Stromal cell of bone marrow (primary cell): Measurements from ENCODE around the gene SLC6A19.
"Not testable (repeated sequence)": the region's sequence is repeated elsewhere in the genome, so short reads cannot be mapped to it uniquely, and the experiment has no call there.

Experiments used
- DNase-seq: peaks from one replicate; pipeline ENCODE4 v3.0.0-alpha.2; 2012; ENCODE audit warnings: low read depth

Gene SLC6A19

GRCh38 chr5:1223278-1223670, 21.9 kb downstream of the SLC6A19 start:
- DNase-seq: no peak

GRCh38 chr5:1224631-1225030, 23.2 kb downstream of the SLC6A19 start:
- DNase-seq: no peak

GRCh38 chr5:1225081-1225480, 23.7 kb downstream of the SLC6A19 start, which contains the start of gene SLC6A18:
SLC6A18 (plus strand) TSS chr5:1225381; CDS start chr5:1225478, 97 bp downstream.
- no peak for DNase-seq

GRCh38 chr5:1226231-1226630, 24.8 kb downstream of the SLC6A19 start:
- no peak for DNase-seq

- no peak for DNase-seq
These were observed 25.6 kb downstream of the SLC6A19 start for GRCh38 chr5:1226839-1227581.

- DNase-seq: no peak
These were observed 26.3 kb downstream of the SLC6A19 start for GRCh38 chr5:1227667-1228066.

GRCh38 chr5:1228120-1228519, 26.7 kb downstream of the SLC6A19 start:
- DNase-seq: no peak

- DNase-seq: not testable (repeated sequence)
These were observed 27.6 kb downstream of the SLC6A19 start for GRCh38 chr5:1229023-1229422.

- DNase-seq: no peak
These were observed 28.4 kb downstream of the SLC6A19 start for GRCh38 chr5:1229822-1230221.

GRCh38 chr5:1230551-1230950, 29.2 kb downstream of the SLC6A19 start:
- no peak for DNase-seq

GRCh38 chr5:1231354-1231905, 30.0 kb downstream of the SLC6A19 start:
- DNase-seq: no peak

GRCh38 chr5:1232780-1233179, 31.4 kb downstream of the SLC6A19 start:
- no peak for DNase-seq

- no peak for DNase-seq
These were observed 34.0 kb downstream of the SLC6A19 start for GRCh38 chr5:1235379-1235778.

GRCh38 chr5:1235838-1236237, 34.4 kb downstream of the SLC6A19 start:
- no peak for DNase-seq

GRCh38 chr5:1239505-1240251, 38.3 kb downstream of the SLC6A19 start:
- DNase-seq: no peak

- no peak for DNase-seq
These were observed 39.3 kb downstream of the SLC6A19 start for GRCh38 chr5:1240496-1241260.

GRCh38 chr5:1241509-1242080, 40.2 kb downstream of the SLC6A19 start:
- DNase-seq: no peak

- no peak for DNase-seq
These were observed 41.5 kb downstream of the SLC6A19 start for GRCh38 chr5:1242733-1243486.

- DNase-seq: no peak
These were observed 42.2 kb downstream of the SLC6A19 start for GRCh38 chr5:1243487-1244130.

GRCh38 chr5:1244255-1244654, 42.9 kb downstream of the SLC6A19 start:
- no peak for DNase-seq

GRCh38 chr5:1244976-1245375, 43.6 kb downstream of the SLC6A19 start:
- DNase-seq: no peak
